ENCODE measurements around the gene ITGB1BP1. TPM values are rescaled to one million over a fixed set of nuclear protein-coding genes. Genes with fewer than 3 reads are reported as not detected.
A peak's percentile ranks its signal among the peaks of the same experiment; 100 is the strongest.

ITGB1BP1 gene
- total and polyA plus RNA-seq, 2 of the 13 experiments (the other 11 are each of a cell fraction or from before 2014, with no cell fraction given): 106 to 108 TPM

GRCh38 chr2:9364791-9365497 lies 58.4 kb downstream of the ITGB1BP1 start (continued):
- TF ChIP-seq, protein P1, sequence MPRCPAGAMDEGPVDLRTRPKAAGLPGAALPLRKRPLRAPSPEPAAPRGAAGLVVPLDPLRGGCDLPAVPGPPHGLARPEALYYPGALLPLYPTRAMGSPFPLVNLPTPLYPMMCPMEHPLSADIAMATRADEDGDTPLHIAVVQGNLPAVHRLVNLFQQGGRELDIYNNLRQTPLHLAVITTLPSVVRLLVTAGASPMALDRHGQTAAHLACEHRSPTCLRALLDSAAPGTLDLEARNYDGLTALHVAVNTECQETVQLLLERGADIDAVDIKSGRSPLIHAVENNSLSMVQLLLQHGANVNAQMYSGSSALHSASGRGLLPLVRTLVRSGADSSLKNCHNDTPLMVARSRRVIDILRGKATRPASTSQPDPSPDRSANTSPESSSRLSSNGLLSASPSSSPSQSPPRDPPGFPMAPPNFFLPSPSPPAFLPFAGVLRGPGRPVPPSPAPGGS (CRISPR knock-in tag; IDR thresholded peaks at IDR 0.05): no peak
- no peak for TF ChIP-seq POGK (CRISPR knock-in tag; conservative IDR thresholded peaks at IDR 0.05)
- no peak for TF ChIP-seq CEBPB (IDR thresholded peaks at IDR 0.05; ENCODE audit: borderline replicate concordance, low read depth, low read length)
- TF ChIP-seq ZSCAN29 (CRISPR knock-in tag; conservative IDR thresholded peaks at IDR 0.05): no peak
- no peak for TF ChIP-seq ZFP36 (IDR thresholded peaks at IDR 0.05; ENCODE audit: borderline replicate concordance, low read depth, low read length, partially characterized antibody)
- 0 out of 2 replicates have a peak, but pooled peaks have one; percentile 39 for TF ChIP-seq ZSCAN5A (CRISPR knock-in tag; IDR thresholded peaks at IDR 0.05; ENCODE audit: borderline replicate concordance)
- no peak for TF ChIP-seq SMAD9 (CRISPR knock-in tag; IDR thresholded peaks at IDR 0.05)
- TF ChIP-seq, protein P2, sequence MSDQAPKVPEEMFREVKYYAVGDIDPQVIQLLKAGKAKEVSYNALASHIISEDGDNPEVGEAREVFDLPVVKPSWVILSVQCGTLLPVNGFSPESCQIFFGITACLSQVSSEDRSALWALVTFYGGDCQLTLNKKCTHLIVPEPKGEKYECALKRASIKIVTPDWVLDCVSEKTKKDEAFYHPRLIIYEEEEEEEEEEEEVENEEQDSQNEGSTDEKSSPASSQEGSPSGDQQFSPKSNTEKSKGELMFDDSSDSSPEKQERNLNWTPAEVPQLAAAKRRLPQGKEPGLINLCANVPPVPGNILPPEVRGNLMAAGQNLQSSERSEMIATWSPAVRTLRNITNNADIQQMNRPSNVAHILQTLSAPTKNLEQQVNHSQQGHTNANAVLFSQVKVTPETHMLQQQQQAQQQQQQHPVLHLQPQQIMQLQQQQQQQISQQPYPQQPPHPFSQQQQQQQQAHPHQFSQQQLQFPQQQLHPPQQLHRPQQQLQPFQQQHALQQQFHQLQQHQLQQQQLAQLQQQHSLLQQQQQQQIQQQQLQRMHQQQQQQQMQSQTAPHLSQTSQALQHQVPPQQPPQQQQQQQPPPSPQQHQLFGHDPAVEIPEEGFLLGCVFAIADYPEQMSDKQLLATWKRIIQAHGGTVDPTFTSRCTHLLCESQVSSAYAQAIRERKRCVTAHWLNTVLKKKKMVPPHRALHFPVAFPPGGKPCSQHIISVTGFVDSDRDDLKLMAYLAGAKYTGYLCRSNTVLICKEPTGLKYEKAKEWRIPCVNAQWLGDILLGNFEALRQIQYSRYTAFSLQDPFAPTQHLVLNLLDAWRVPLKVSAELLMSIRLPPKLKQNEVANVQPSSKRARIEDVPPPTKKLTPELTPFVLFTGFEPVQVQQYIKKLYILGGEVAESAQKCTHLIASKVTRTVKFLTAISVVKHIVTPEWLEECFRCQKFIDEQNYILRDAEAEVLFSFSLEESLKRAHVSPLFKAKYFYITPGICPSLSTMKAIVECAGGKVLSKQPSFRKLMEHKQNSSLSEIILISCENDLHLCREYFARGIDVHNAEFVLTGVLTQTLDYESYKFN (CRISPR knock-in tag; conservative IDR thresholded peaks at IDR 0.05): peak; percentile 90
- TF ChIP-seq GABPB1 (CRISPR knock-in tag; IDR thresholded peaks at IDR 0.05): no peak
- TF ChIP-seq GABPA (IDR thresholded peaks at IDR 0.05; ENCODE audit: low read depth, low read length): no peak
- 0 out of 2 replicates have a peak, but pooled peaks have one; percentile 13 for TF ChIP-seq GABPA (CRISPR knock-in tag; IDR thresholded peaks at IDR 0.05; ENCODE audit: low read depth)
- no peak for TF ChIP-seq KDM4B (CRISPR knock-in tag; IDR thresholded peaks at IDR 0.05)
- no peak for TF ChIP-seq GPBP1L1 (CRISPR knock-in tag; IDR thresholded peaks at IDR 0.05)

All from HepG2 (cell line).